CD4-positive, CD25-positive, alpha-beta regulatory T cell (primary cell): ENCODE data around the gene COX5B. TPM values are rescaled to one million over a fixed set of nuclear protein-coding genes. Genes with fewer than 3 reads are reported as not detected.
A peak's percentile ranks its signal among the peaks of the same experiment; 100 is the strongest.
"Not testable (repeated sequence)": the region's sequence is repeated elsewhere in the genome, so short reads cannot be mapped to it uniquely, and the experiment has no call there.

ENCODE experiments used
- ATAC-seq, 2 donors: fragments of 150-1000 bp; cut with Tn5 transposase; one replicate each; pipeline ENCODE4 v1.10.0; 2021; ENCODE audit warnings: low read depth in 2 of 2, moderate number of reproducible peaks in 2 of 2, moderate library complexity in 1 of 2
- DNase-seq, 3 donors: peaks; one replicate each; pipeline versions ENCODE4 v3.0.0 to v3.0.0-alpha.2; 2012 to 2022; ENCODE audit warnings: mixed read lengths in 1 of 3
- H3K27ac ChIP-seq: one replicate; pipeline ENCODE4 v1.7.0; 2013; ENCODE audit warnings: mild to moderate bottlenecking, low read length; ENCODE audit not compliant: insufficient read depth, poor library complexity, severe bottlenecking
- H3K27me3 ChIP-seq: one replicate; pipeline ENCODE4 v1.7.0; 2013; ENCODE audit warnings: low read length; ENCODE audit not compliant: control insufficient read depth, insufficient read depth
- H3K36me3 ChIP-seq: one replicate; pipeline ENCODE4 v1.7.0; 2013; ENCODE audit warnings: mild to moderate bottlenecking, low read length, moderate library complexity; ENCODE audit not compliant: control insufficient read depth, insufficient read depth
- H3K4me1 ChIP-seq: 2 replicates; pipeline ENCODE4 v1.7.0; 2013; ENCODE audit warnings: mild to moderate bottlenecking, low read length; ENCODE audit not compliant: insufficient read depth, control insufficient read depth, poor library complexity, severe bottlenecking
- H3K4me3 ChIP-seq: one replicate; pipeline ENCODE4 v1.7.0; 2013; ENCODE audit warnings: low read depth, mild to moderate bottlenecking, low read length, moderate library complexity
- H3K9me3 ChIP-seq, 2 experiments: 1 replicate in 1 of 2; 2 replicates in 1 of 2; pipeline ENCODE4 v1.7.0; 2013; ENCODE audit warnings: low read length in 2 of 2, mild to moderate bottlenecking in 1 of 2, moderate library complexity in 1 of 2; ENCODE audit not compliant: control insufficient read depth in 2 of 2
- H3K27ac Mint-ChIP-seq, 3 donors: one replicate each; pipeline ENCODE4 v1.8.0; 2020 to 2022; ENCODE audit warnings: mild to moderate bottlenecking in 3 of 3, mixed read lengths in 3 of 3, moderate library complexity in 2 of 3
- H3K27me3 Mint-ChIP-seq: one replicate; pipeline ENCODE4 v1.8.0; 2022; ENCODE audit warnings: mild to moderate bottlenecking, mixed read lengths
- H3K36me3 Mint-ChIP-seq: one replicate; pipeline ENCODE4 v1.8.0; 2020; ENCODE audit warnings: mixed read lengths
- H3K4me1 Mint-ChIP-seq, 4 donors: one replicate each; pipeline ENCODE4 v1.8.0; 2020 to 2022; ENCODE audit warnings: mixed read lengths in 4 of 4, mild to moderate bottlenecking in 1 of 4
- H3K4me3 Mint-ChIP-seq, 4 donors: one replicate each; pipeline ENCODE4 v1.8.0; 2020 to 2022; ENCODE audit warnings: mild to moderate bottlenecking in 4 of 4, mixed read lengths in 4 of 4, moderate library complexity in 3 of 4
- H3K9me3 Mint-ChIP-seq, 7 donors: one replicate each; pipeline ENCODE4 v1.8.0; 2020 to 2022; ENCODE audit warnings: mixed read lengths in 7 of 7, mild to moderate bottlenecking in 3 of 7, moderate library complexity in 2 of 7
- polyA plus RNA-seq, 4 donors: library from polyadenylated mRNA; unstranded; fragments of 300-500 nt; fragmentation: Illumina TruSeq; gene quantifications; one replicate each; pipeline ENCODE4 v1.2.3, GENCODE V29; 2021
- total RNA-seq: library from RNA; stranded (reverse); gene quantifications from one replicate; pipeline ENCODE4 v1.2.3, GENCODE V29; 2022

COX5B gene
- total and polyA plus RNA-seq, 5 donors from 2014 or later = 147 to 538 (median 402) TPM

GRCh38 chr2:97664636-97664970 lies 18.7 kb downstream of the COX5B start:
- ATAC-seq = no peak
- Histone ChIP-seq H3K36me3 (peaks cover 4% of the 10 kb centered on the region), H3K27me3 (no peaks in the 10 kb centered on the region), H3K4me3 (peak overlapping the region; percentile 83), H3K4me1 (peaks cover 36% of the 10 kb centered on the region), H3K9me3 (no peaks in the 10 kb centered on the region), H3K27ac (peak overlapping the region; percentile 96)
- peak overlapping the region in 2 of 3 donors; percentile 98 to 99 for H3K27ac Mint-ChIP-seq
- DNase-seq = no peak
- peaks cover 8% of the 10 kb centered on the region for H3K27me3 Mint-ChIP-seq
- no peaks in the 10 kb centered on the region for H3K9me3 Mint-ChIP-seq
- H3K4me1 Mint-ChIP-seq = peaks cover 9 to 45% (median 23%) of the 10 kb centered on the region in 4 donors
- peaks cover 6% of the 10 kb centered on the region for H3K36me3 Mint-ChIP-seq
- H3K4me3 Mint-ChIP-seq = peak overlapping the region; percentile 92 to 99 (median 94)

- no peaks in the 10 kb centered on the region for H3K36me3 ChIP-seq
- no peaks in the 10 kb centered on the region for H3K9me3 ChIP-seq
- H3K4me3 ChIP-seq = no peak within 1 kb of the TSS
- Mint-ChIP-seq H3K36me3 (peaks cover 6% of the 10 kb centered on the region), H3K27ac (peak within 1 kb of the TSS in 1 of 3 donors; percentile 41), H3K27me3 (no peaks in the 10 kb centered on the region), H3K9me3 (no peaks in the 10 kb centered on the region), H3K4me1 (peaks cover 4 to 15% (median 8%) of the 10 kb centered on the region in 4 donors), H3K4me3 (no peak within 1 kb of the TSS)
- DNase-seq (no peak), ATAC-seq (peak in 1 of 2 donors; percentile 31)
- H3K27ac ChIP-seq = no peak within 1 kb of the TSS
- peaks cover 7% of the 10 kb centered on the region for H3K4me1 ChIP-seq
- H3K27me3 ChIP-seq = no peaks in the 10 kb centered on the region
Observed at GRCh38 chr2:97669448-97669847, 23.6 kb downstream of the COX5B start, which contains the start of gene C2orf92. C2orf92 (plus strand) TSS chr2:97669713; CDS start chr2:97669789, 76 bp downstream.

- no peak for ATAC-seq
- Mint-ChIP-seq H3K27me3 (no peaks in the 10 kb centered on the region), H3K36me3 (peaks cover 6% of the 10 kb centered on the region), H3K9me3 (no peaks in the 10 kb centered on the region), H3K4me1 (peaks cover 0 to 5% (median 2%) of the 10 kb centered on the region in 4 donors), H3K4me3 (no peak overlapping the region), H3K27ac (no peak overlapping the region)
- Histone ChIP-seq H3K4me1 (no peaks in the 10 kb centered on the region), H3K9me3 (no peaks in the 10 kb centered on the region), H3K36me3 (no peaks in the 10 kb centered on the region), H3K27ac (no peak overlapping the region), H3K27me3 (no peaks in the 10 kb centered on the region), H3K4me3 (no peak overlapping the region)
- DNase-seq = no peak
Observed at GRCh38 chr2:97670471-97670870, 24.6 kb downstream of the COX5B start.

GRCh38 chr2:97671526-97671925 lies 25.7 kb downstream of the COX5B start:
- Mint-ChIP-seq H3K27me3 (no peaks in the 10 kb centered on the region), H3K27ac (no peak overlapping the region), H3K9me3 (no peaks in the 10 kb centered on the region), H3K36me3 (peaks cover 6% of the 10 kb centered on the region), H3K4me3 (no peak overlapping the region), H3K4me1 (peaks cover 0 to 5% (median 2%) of the 10 kb centered on the region in 4 donors)
- H3K27me3 ChIP-seq = no peaks in the 10 kb centered on the region
- no peak for DNase-seq
- H3K4me1 ChIP-seq = no peaks in the 10 kb centered on the region
- no peak overlapping the region for H3K4me3 ChIP-seq
- no peaks in the 10 kb centered on the region for H3K9me3 ChIP-seq
- no peak overlapping the region for H3K27ac ChIP-seq
- ATAC-seq = no peak
- no peaks in the 10 kb centered on the region for H3K36me3 ChIP-seq

- ATAC-seq, H3K9me3 Mint-ChIP-seq, H3K4me3 Mint-ChIP-seq, H3K4me1 ChIP-seq, H3K27ac ChIP-seq, H3K36me3 Mint-ChIP-seq, H3K27ac Mint-ChIP-seq, H3K27me3 ChIP-seq, H3K9me3 ChIP-seq, H3K4me3 ChIP-seq, H3K4me1 Mint-ChIP-seq, H3K36me3 ChIP-seq, H3K27me3 Mint-ChIP-seq, DNase-seq: not testable (repeated sequence)
Observed at GRCh38 chr2:97672606-97673140, 26.8 kb downstream of the COX5B start.

- no peaks in the 10 kb centered on the region for H3K4me1 ChIP-seq
- Mint-ChIP-seq H3K27ac (peak overlapping the region in 1 of 3 donors; percentile 45), H3K4me3 (no peak overlapping the region), H3K36me3 (peaks cover 5% of the 10 kb centered on the region), H3K27me3 (no peaks in the 10 kb centered on the region), H3K4me1 (peaks cover 0 to 2% (median 0%) of the 10 kb centered on the region in 4 donors), H3K9me3 (no peaks in the 10 kb centered on the region)
- no peak overlapping the region for H3K4me3 ChIP-seq
- H3K9me3 ChIP-seq = no peaks in the 10 kb centered on the region
- DNase-seq = no peak
- H3K36me3 ChIP-seq = no peaks in the 10 kb centered on the region
- no peak for ATAC-seq
- H3K27ac ChIP-seq = no peak overlapping the region
- H3K27me3 ChIP-seq = no peaks in the 10 kb centered on the region
Observed at GRCh38 chr2:97673182-97673914, 27.5 kb downstream of the COX5B start.

GRCh38 chr2:97673915-97674283 lies 28.0 kb downstream of the COX5B start:
- Histone ChIP-seq H3K27me3 (no peaks in the 10 kb centered on the region), H3K27ac (no peak overlapping the region), H3K9me3 (no peaks in the 10 kb centered on the region), H3K4me1 (no peaks in the 10 kb centered on the region), H3K4me3 (no peak overlapping the region), H3K36me3 (no peaks in the 10 kb centered on the region)
- DNase-seq (no peak), ATAC-seq (no peak)
- no peaks in the 10 kb centered on the region for H3K27me3 Mint-ChIP-seq
- peaks cover 5% of the 10 kb centered on the region for H3K36me3 Mint-ChIP-seq
- peak overlapping the region in 1 of 3 donors; percentile 45 for H3K27ac Mint-ChIP-seq
- H3K9me3 Mint-ChIP-seq = no peaks in the 10 kb centered on the region
- H3K4me3 Mint-ChIP-seq = no peak overlapping the region
- H3K4me1 Mint-ChIP-seq = peaks cover 0 to 2% (median 0%) of the 10 kb centered on the region in 4 donors
